T-helper 1 cell treated with Interleukin-12 subunit alpha and Interleukin-12 subunit beta and Interleukin-4 antibody, amounts not matched to agents 30 μg/mL and 1 μg/mL, for 36 hours (primary cell): ENCODE measurements around the gene BUD23.
"Not testable (repeated sequence)": the region's sequence is repeated elsewhere in the genome, so short reads cannot be mapped to it uniquely, and the experiment has no call there.

Experiments used
- H3K27ac Mint-ChIP-seq: one replicate; pipeline ENCODE4 v1.8.0; 2021; ENCODE audit warnings: mild to moderate bottlenecking, mixed read lengths
- H3K27me3 Mint-ChIP-seq: one replicate; pipeline ENCODE4 v1.8.0; 2021; ENCODE audit warnings: low read depth, mixed read lengths
- H3K36me3 Mint-ChIP-seq: one replicate; pipeline ENCODE4 v1.8.0; 2021; ENCODE audit warnings: low read depth, mixed read lengths
- H3K4me1 Mint-ChIP-seq: one replicate; pipeline ENCODE4 v1.8.0; 2021; ENCODE audit warnings: low read depth, mixed read lengths
- H3K4me3 Mint-ChIP-seq: one replicate; pipeline ENCODE4 v1.8.0; 2021; ENCODE audit warnings: mild to moderate bottlenecking, moderate library complexity, mixed read lengths
- H3K9me3 Mint-ChIP-seq: one replicate; pipeline ENCODE4 v1.8.0; 2021; ENCODE audit warnings: mixed read lengths

Gene BUD23

GRCh38 chr7:73717025-73717807 lies 33.8 kb downstream of the BUD23 start:
- peaks cover 23% of the 10 kb centered on the region for H3K27me3 Mint-ChIP-seq
- H3K36me3 Mint-ChIP-seq = peaks cover 3% of the 10 kb centered on the region
- H3K27ac Mint-ChIP-seq = peak overlapping the region; percentile 84
- H3K9me3 Mint-ChIP-seq = no peaks in the 10 kb centered on the region
- H3K4me3 Mint-ChIP-seq = peak overlapping the region; percentile 92
- H3K4me1 Mint-ChIP-seq = peaks cover 32% of the 10 kb centered on the region

DNA sequence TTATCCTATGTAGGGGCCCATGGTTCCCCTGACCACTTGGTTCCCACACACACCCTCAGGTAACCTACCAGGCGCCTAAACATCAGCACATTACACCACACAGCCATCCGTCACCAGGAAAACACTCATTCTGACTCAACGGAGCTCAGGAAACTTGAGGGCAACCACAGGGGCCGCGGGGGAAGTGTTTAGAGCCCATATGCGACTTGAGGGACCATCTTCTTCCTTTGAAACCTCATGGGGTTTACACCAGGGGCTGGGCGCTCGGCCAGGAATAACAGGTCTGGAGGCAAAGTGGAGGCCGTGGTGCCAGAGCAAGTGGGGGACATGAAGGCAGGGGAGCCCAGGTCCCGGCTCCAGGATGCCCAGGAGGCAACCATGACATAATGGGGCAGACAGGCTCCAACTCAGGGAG lies 34.6 kb downstream of the BUD23 start:
- Mint-ChIP-seq H3K4me1 (peaks cover 27% of the 10 kb centered on the region), H3K36me3 (peaks cover 2% of the 10 kb centered on the region), H3K9me3 (no peaks in the 10 kb centered on the region), H3K27ac (peak overlapping the region; percentile 84), H3K4me3 (peak overlapping the region; percentile 92), H3K27me3 (peaks cover 23% of the 10 kb centered on the region)

GRCh38 chr7:73718438-73718881 lies 35.1 kb downstream of the BUD23 start:
- Mint-ChIP-seq H3K27ac (peak overlapping the region; percentile 84), H3K36me3 (no peaks in the 10 kb centered on the region)

GRCh38 chr7:73718905-73719805 lies 35.8 kb downstream of the BUD23 start, which contains the start of gene STX1A:
Gene STX1A, minus strand, starts transcription at chr7:73719669. Its CDS starts 38 bp downstream, at chr7:73719631.
- Mint-ChIP-seq H3K9me3 (no peaks in the 10 kb centered on the region), H3K4me1 (peaks cover 24% of the 10 kb centered on the region), H3K36me3 (no peaks in the 10 kb centered on the region), H3K4me3 (peak within 1 kb of the TSS; percentile 92), H3K27me3 (peaks cover 23% of the 10 kb centered on the region), H3K27ac (peak within 1 kb of the TSS; percentile 62)

More at GRCh38 chr7:73718438-73718881, 35.1 kb downstream of the BUD23 start:
- H3K4me1 Mint-ChIP-seq = peaks cover 24% of the 10 kb centered on the region
- no peaks in the 10 kb centered on the region for H3K9me3 Mint-ChIP-seq
- peak overlapping the region; percentile 92 for H3K4me3 Mint-ChIP-seq
- H3K27me3 Mint-ChIP-seq = peaks cover 23% of the 10 kb centered on the region

- Mint-ChIP-seq H3K4me3 (peak overlapping the region; percentile 83), H3K4me1 (peaks cover 24% of the 10 kb centered on the region), H3K36me3 (no peaks in the 10 kb centered on the region), H3K9me3 (no peaks in the 10 kb centered on the region), H3K27me3 (peaks cover 25% of the 10 kb centered on the region), H3K27ac (no peak overlapping the region)
These were observed 36.4 kb downstream of the BUD23 start for GRCh38 chr7:73719806-73720169.

GRCh38 chr7:73720443-73720842 lies 37.0 kb downstream of the BUD23 start:
- peaks cover 24% of the 10 kb centered on the region for H3K4me1 Mint-ChIP-seq
- H3K4me3 Mint-ChIP-seq = peak overlapping the region; percentile 83
- H3K27me3 Mint-ChIP-seq = peaks cover 27% of the 10 kb centered on the region
- not testable (repeated sequence) for H3K36me3 Mint-ChIP-seq, H3K9me3 Mint-ChIP-seq
- peak overlapping the region; percentile 62 for H3K27ac Mint-ChIP-seq

DNA sequence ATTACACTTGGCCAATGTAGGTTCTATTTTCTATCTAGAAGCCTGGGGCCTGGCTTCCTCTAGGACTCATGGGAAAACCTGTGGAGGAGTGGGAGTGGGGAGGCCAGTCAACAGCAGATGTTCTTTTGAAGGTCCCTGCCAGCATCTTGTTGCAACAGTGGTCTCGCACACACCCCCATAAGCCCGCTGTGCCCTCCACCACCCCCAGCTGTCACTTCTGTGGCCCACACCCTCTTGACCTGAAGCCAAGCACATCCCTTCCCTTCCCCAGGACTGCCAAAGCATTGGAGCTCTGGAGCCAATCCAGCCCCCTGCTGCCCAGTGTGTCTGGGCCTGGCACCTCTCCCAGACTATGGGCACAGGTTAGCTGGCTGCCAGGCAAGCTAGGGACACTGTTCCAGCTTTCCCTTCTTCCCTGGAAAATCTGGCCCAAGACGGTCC lies 38.0 kb downstream of the BUD23 start:
- Mint-ChIP-seq H3K27ac (peak overlapping the region; percentile 49), H3K4me3 (peak overlapping the region; percentile 61), H3K9me3 (no peaks in the 10 kb centered on the region), H3K36me3 (no peaks in the 10 kb centered on the region), H3K4me1 (peaks cover 18% of the 10 kb centered on the region), H3K27me3 (peaks cover 27% of the 10 kb centered on the region)

- not testable (repeated sequence) for H3K36me3 Mint-ChIP-seq, H3K9me3 Mint-ChIP-seq, H3K4me3 Mint-ChIP-seq, H3K27ac Mint-ChIP-seq
- H3K27me3 Mint-ChIP-seq = peaks cover 27% of the 10 kb centered on the region
- H3K4me1 Mint-ChIP-seq = peaks cover 13% of the 10 kb centered on the region
These were observed 38.8 kb downstream of the BUD23 start for GRCh38 chr7:73722182-73722581.

- no peaks in the 10 kb centered on the region for H3K36me3 Mint-ChIP-seq
- peaks cover 10% of the 10 kb centered on the region for H3K4me1 Mint-ChIP-seq
- H3K27me3 Mint-ChIP-seq = peaks cover 26% of the 10 kb centered on the region
- no peaks in the 10 kb centered on the region for H3K9me3 Mint-ChIP-seq
- H3K4me3 Mint-ChIP-seq = no peak overlapping the region
- H3K27ac Mint-ChIP-seq = no peak overlapping the region
These were observed 39.4 kb downstream of the BUD23 start for GRCh38 chr7:73722785-73723184.

GRCh38 chr7:73723813-73724212 lies 40.4 kb downstream of the BUD23 start:
- no peaks in the 10 kb centered on the region for H3K36me3 Mint-ChIP-seq
- H3K27ac Mint-ChIP-seq = no peak overlapping the region
- H3K4me1 Mint-ChIP-seq = peaks cover 5% of the 10 kb centered on the region
- H3K4me3 Mint-ChIP-seq = no peak overlapping the region
- H3K27me3 Mint-ChIP-seq = peaks cover 29% of the 10 kb centered on the region
- H3K9me3 Mint-ChIP-seq = no peaks in the 10 kb centered on the region

DNA sequence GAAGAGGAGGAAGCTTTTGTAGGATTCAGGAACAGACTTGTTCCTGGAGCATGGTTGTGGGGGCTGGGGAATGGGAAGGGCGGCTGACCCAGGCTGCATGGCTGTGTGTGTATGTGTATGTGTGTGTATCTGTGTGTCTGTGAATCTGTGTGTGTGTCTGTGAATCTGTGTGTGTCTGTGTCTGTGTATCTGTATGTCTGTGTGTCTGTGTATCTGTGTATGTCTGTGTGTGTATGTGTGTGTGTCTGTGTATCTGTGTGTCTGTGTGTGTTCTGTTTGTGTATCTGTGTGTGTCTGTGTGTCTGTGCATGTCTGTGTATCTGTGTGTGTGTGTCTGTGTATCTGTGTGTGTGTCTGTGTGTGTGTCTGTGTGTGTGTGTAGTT lies 42.7 kb downstream of the BUD23 start:
- no peaks in the 10 kb centered on the region for H3K4me1 Mint-ChIP-seq
- H3K27me3 Mint-ChIP-seq = peaks cover 20% of the 10 kb centered on the region
- H3K27ac Mint-ChIP-seq = no peak overlapping the region
- H3K9me3 Mint-ChIP-seq = no peaks in the 10 kb centered on the region
- H3K4me3 Mint-ChIP-seq = no peak overlapping the region
- H3K36me3 Mint-ChIP-seq = no peaks in the 10 kb centered on the region

DNA sequence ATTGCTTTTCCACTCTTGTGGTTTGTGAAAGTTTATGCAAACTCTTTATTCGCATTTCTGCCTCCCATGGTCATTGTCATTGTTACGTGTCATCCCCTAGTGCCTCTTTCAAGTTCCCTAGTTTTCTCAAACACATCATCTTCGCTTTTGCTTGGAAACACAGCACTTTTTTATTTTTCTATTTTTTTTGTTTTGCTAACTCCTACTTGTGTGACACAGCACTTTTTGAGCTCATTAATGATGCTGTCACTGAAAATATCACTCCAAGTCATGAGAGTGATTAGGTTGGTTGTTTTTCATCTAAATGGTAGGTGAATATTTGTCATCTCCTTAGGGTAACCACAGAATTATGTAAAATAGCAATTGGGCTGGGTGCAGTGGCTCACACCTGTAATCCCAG lies 44.6 kb downstream of the BUD23 start:
- H3K9me3 Mint-ChIP-seq = no peaks in the 10 kb centered on the region
- H3K36me3 Mint-ChIP-seq = no peaks in the 10 kb centered on the region
- peaks cover 11% of the 10 kb centered on the region for H3K27me3 Mint-ChIP-seq
- no peak overlapping the region for H3K27ac Mint-ChIP-seq
- no peak overlapping the region for H3K4me3 Mint-ChIP-seq
- no peaks in the 10 kb centered on the region for H3K4me1 Mint-ChIP-seq

GRCh38 chr7:73728551-73728950 lies 45.2 kb downstream of the BUD23 start:
- H3K36me3 Mint-ChIP-seq = no peaks in the 10 kb centered on the region
- H3K9me3 Mint-ChIP-seq = no peaks in the 10 kb centered on the region
- peaks cover 11% of the 10 kb centered on the region for H3K27me3 Mint-ChIP-seq
- no peak overlapping the region for H3K27ac Mint-ChIP-seq
- H3K4me1 Mint-ChIP-seq = no peaks in the 10 kb centered on the region
- no peak overlapping the region for H3K4me3 Mint-ChIP-seq

GRCh38 chr7:73730485-73730884 lies 47.1 kb downstream of the BUD23 start:
- Mint-ChIP-seq H3K9me3 (no peaks in the 10 kb centered on the region), H3K4me3 (no peak overlapping the region), H3K36me3 (no peaks in the 10 kb centered on the region), H3K27me3 (peaks cover 7% of the 10 kb centered on the region), H3K4me1 (peaks cover 3% of the 10 kb centered on the region), H3K27ac (no peak overlapping the region)
